WI38 (cell line): Measurements from ENCODE around the gene MYOM1.

ENCODE experiments used
- H3K4me3 ChIP-seq: 2 replicates; pipeline ENCODE4 v1.5.1; 2011; ENCODE audit warnings: low read depth, mild to moderate bottlenecking, control low read depth, low read length
- CTCF ChIP-seq: IDR thresholded peaks from 2 replicates; pipeline ENCODE4 v1.5.1; 2012; ENCODE audit warnings: low read depth, mild to moderate bottlenecking, control low read depth, low read length

Gene MYOM1

GRCh38 chr18:3114026-3114425, 105.7 kb downstream of the MYOM1 start:
- H3K4me3 ChIP-seq, result no peak overlapping the region
- TF ChIP-seq CTCF, result no peak

GRCh38 chr18:3111523-3112240, 108.1 kb downstream of the MYOM1 start:
- TF ChIP-seq CTCF, result no peak
- H3K4me3 ChIP-seq, result no peak overlapping the region

- no peak for TF ChIP-seq CTCF
- H3K4me3 ChIP-seq, result no peak overlapping the region
Measured at GRCh38 chr18:3110034-3110752, 109.6 kb downstream of the MYOM1 start.

GRCh38 chr18:3107740-3108151, 112.0 kb downstream of the MYOM1 start:
- no peak overlapping the region for H3K4me3 ChIP-seq
- TF ChIP-seq CTCF, result no peak

GRCh38 chr18:3104190-3105054, 115.3 kb downstream of the MYOM1 start:
- no peak for TF ChIP-seq CTCF
- no peak overlapping the region for H3K4me3 ChIP-seq

- TF ChIP-seq CTCF, result no peak
- H3K4me3 ChIP-seq, result no peak overlapping the region
Measured at GRCh38 chr18:3103576-3103975, 116.2 kb downstream of the MYOM1 start.

GRCh38 chr18:3102983-3103382, 116.8 kb downstream of the MYOM1 start:
- no peak overlapping the region for H3K4me3 ChIP-seq
- no peak for TF ChIP-seq CTCF
